ENCODE data around the gene LOXL3.

GRCh38 chr2:74501335-74502071, 52.2 kb downstream of the LOXL3 start:
- TF ChIP-seq ZNF274 (IDR thresholded peaks at IDR 0.05; ENCODE audit: low read depth, low read length) = no peak
- no peak for TF ChIP-seq YY1 (IDR thresholded peaks at IDR 0.05; ENCODE audit: insufficient read depth, insufficient read length)
- no peak for TF ChIP-seq SUZ12 (IDR thresholded peaks at IDR 0.05; ENCODE audit: extremely low read depth, insufficient read depth, insufficient read length)

All from NT2/D1 (cell line).